Activated T-cell treated with anti-CD3 and anti-CD28 coated beads, Interleukin-2, amount 50 U/mL, for 4 hours (primary cell): Measurements from ENCODE around the gene PTGES2. TPM values are rescaled to one million over a fixed set of nuclear protein-coding genes. Genes with fewer than 3 reads are reported as not detected.
"Not testable (repeated sequence)": the region's sequence is repeated elsewhere in the genome, so short reads cannot be mapped to it uniquely, and the experiment has no call there.

ENCODE experiments used
- ATAC-seq, 2 donors: fragments of 200-7000 bp; cut with Tn5 transposase; one replicate each; pipeline ENCODE4 v1.10.0; 2021
- DNase-seq: peaks from one replicate; pipeline ENCODE4 v3.0.0-alpha.2; 2020
- H3K27me3 Mint-ChIP-seq: one replicate; pipeline ENCODE4 v1.8.0; 2021; ENCODE audit warnings: low read depth, mixed read lengths
- H3K36me3 Mint-ChIP-seq: one replicate; pipeline ENCODE4 v1.8.0; 2022; ENCODE audit warnings: mixed read lengths; ENCODE audit not compliant: insufficient read depth
- H3K4me1 Mint-ChIP-seq: one replicate; pipeline ENCODE4 v1.8.0; 2021; ENCODE audit warnings: low read depth, mixed read lengths
- H3K4me3 Mint-ChIP-seq: one replicate; pipeline ENCODE4 v1.8.0; 2021; ENCODE audit warnings: mild to moderate bottlenecking, moderate library complexity, mixed read lengths
- H3K9me3 Mint-ChIP-seq: one replicate; pipeline ENCODE4 v1.8.0; 2021; ENCODE audit warnings: mixed read lengths
- total RNA-seq, 3 donors: library from RNA; stranded (reverse); gene quantifications; one replicate each; pipeline ENCODE4 v1.2.1, GENCODE V29; 2021

PTGES2 gene
- total RNA-seq, 3 donors from 2014 or later: 123 to 132 (median 123) TPM

DNA sequence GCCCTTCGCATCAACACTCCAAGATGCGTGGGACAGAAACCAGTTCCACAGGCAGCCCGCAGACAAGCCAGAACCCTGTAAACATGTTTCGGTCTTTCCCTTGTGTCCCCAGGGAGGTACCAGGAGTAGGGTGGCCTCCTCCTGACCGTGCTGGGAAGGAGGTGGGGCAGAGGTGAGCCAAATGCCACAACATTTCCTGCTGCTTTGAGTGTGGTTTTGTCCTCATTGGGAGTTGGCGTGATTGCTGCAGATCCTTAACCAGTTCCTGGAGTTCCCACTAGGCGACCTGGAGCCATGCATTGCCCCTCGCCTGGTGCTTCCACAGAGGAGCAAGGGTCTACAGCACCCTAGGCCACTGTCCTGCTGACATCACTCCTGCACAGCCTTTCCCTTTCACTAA is 8.0 kb upstream of the PTGES2 start:
- not testable (repeated sequence) for H3K36me3 Mint-ChIP-seq, H3K4me3 Mint-ChIP-seq, H3K4me1 Mint-ChIP-seq, H3K27me3 Mint-ChIP-seq, ATAC-seq, DNase-seq, H3K9me3 Mint-ChIP-seq

DNA sequence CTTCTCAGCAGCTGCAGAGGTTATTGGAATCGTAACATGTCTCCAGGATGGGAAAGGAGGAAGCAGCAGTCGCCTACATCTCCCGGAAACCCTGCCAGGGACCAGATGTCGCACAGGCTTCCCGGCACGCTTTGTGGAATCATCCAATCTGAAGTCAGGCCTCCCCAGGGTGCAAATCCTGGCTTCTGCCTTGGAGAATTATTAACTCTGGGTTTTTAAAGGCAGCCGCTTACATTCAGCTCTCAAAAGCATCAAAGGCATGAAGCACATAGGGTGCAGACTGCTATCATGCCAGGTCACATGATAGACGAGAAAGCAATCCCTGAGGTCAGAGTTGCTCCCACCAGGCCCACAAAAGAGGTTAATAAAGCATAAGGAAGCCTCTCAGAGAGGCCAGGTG is 4.6 kb upstream of the PTGES2 start:
- H3K4me1 Mint-ChIP-seq: peaks cover 14% of the 10 kb centered on the region
- H3K36me3 Mint-ChIP-seq, H3K27me3 Mint-ChIP-seq, H3K9me3 Mint-ChIP-seq, DNase-seq, H3K4me3 Mint-ChIP-seq, ATAC-seq: not testable (repeated sequence)

DNA sequence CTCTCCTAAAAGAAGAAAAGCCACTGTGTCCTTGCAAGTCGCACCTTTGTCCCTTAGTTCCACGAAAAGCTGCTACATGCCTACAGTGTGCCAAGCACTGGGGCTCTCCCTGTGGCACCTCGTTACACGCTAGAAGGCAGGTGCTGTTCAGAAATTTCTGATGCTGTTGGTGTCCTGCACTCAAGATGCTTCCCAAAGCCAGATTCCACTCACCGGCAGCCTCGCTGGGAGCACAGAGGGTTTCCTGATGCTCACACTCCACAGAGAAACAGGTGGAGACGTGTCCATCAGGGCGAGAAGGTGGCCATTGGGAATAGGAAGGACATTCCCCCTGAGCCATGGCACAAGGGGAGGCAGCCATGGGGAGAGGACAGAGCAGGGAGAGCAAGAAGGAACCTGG is 3.8 kb upstream of the PTGES2 start:
- not testable (repeated sequence) for H3K9me3 Mint-ChIP-seq, H3K27me3 Mint-ChIP-seq, H3K36me3 Mint-ChIP-seq, H3K4me3 Mint-ChIP-seq, DNase-seq, ATAC-seq
- peaks cover 18% of the 10 kb centered on the region for H3K4me1 Mint-ChIP-seq

DNA sequence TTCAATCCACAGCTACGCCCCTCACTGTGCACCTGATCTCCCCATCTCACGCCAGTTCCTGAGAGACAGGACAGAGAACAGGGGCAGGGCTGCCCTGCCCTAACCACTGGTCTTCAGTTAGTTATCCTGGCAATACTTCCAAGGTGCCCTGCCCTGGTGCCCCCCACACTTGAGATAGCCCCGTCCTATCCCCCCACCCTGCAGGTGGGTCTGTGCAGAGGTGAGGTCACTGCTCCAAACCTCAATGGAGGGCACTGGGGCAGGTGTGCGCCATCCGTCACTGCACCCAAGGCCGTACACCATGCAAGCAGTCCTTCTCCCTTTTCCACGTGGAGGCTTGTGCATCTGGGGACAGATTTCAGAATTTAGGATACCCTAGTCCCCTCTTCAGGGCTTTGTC is 3.1 kb upstream of the PTGES2 start:
- not testable (repeated sequence) for DNase-seq, H3K27me3 Mint-ChIP-seq, ATAC-seq, H3K9me3 Mint-ChIP-seq, H3K36me3 Mint-ChIP-seq, H3K4me3 Mint-ChIP-seq
- H3K4me1 Mint-ChIP-seq: peaks cover 23% of the 10 kb centered on the region

DNA sequence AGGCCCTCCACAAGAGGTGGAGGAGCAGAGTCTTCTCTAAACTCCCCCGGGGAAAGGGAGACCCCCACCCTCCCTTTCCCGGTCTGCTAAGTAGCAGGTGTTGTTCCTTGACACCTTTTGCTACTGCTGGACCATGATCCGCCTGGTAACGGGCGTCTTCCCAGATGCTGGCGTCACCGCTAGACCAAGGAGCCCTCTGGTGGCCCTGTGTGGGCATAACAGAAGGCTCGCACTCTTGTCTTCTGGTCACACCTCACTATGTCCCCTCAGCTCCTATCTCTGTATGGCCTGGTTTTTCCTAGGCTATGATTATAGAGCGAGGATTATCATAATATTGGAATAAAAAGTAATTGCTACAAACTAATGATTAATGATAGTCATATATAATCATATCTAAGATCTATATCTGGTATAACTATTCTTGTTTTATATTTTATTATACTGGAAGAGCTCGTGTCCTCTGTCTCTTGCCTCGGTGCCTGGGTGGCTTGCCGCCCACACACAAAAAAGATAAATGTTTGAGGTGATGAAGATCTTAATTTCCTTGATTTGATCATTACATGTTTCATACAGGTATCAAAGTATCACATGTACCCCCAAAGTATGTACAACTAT is 2.6 kb upstream of the PTGES2 start:
- H3K27me3 Mint-ChIP-seq, H3K36me3 Mint-ChIP-seq, H3K9me3 Mint-ChIP-seq, ATAC-seq: not testable (repeated sequence)
- DNase-seq: peak; percentile 45
- Mint-ChIP-seq H3K4me1 (peaks cover 28% of the 10 kb centered on the region), H3K4me3 (peak overlapping the region; percentile 56)

DNA sequence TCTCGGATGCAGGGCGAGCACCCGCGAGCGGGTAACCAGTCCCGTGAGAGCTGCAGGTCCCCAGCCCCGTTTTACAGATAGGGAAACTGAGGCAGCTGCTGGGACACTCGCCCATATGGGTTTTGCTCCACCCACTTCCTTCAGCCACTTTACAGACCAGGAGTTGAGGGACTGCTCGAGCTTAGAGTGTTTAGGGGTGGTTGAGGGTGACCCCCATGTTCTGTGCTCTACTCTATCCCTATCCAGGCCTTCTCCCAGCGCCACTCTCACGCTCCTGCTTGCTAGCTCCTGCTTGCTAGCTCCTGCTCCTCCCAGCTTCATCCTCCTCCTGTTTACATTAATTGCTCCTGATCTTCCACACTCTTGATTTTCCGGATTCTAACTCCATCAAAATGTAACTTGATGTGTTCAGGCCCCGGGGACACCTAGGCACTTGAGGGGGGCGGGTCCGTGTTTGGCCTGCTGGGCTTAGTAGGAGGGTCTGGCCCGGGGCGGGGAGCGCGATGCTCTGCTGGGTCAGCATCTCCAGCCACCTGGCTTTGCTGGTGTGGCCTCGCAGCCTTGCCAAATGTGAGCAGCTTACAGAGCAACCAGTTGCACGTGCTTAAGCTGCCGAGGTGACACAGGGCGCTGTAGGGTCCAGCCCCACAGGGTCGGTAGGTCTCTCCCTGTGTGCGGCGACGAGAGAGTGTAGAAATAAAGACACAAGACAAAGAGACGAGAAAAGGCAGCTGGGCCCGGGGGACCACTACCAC is 1.5 kb upstream of the PTGES2 start:
- Mint-ChIP-seq H3K36me3 (peaks cover 3% of the 10 kb centered on the region), H3K4me3 (peak overlapping the region; percentile 97), H3K4me1 (peaks cover 33% of the 10 kb centered on the region), H3K27me3 (peaks cover 6% of the 10 kb centered on the region), H3K9me3 (no peaks in the 10 kb centered on the region)
- DNase-seq (no peak), ATAC-seq (no peak)

DNA sequence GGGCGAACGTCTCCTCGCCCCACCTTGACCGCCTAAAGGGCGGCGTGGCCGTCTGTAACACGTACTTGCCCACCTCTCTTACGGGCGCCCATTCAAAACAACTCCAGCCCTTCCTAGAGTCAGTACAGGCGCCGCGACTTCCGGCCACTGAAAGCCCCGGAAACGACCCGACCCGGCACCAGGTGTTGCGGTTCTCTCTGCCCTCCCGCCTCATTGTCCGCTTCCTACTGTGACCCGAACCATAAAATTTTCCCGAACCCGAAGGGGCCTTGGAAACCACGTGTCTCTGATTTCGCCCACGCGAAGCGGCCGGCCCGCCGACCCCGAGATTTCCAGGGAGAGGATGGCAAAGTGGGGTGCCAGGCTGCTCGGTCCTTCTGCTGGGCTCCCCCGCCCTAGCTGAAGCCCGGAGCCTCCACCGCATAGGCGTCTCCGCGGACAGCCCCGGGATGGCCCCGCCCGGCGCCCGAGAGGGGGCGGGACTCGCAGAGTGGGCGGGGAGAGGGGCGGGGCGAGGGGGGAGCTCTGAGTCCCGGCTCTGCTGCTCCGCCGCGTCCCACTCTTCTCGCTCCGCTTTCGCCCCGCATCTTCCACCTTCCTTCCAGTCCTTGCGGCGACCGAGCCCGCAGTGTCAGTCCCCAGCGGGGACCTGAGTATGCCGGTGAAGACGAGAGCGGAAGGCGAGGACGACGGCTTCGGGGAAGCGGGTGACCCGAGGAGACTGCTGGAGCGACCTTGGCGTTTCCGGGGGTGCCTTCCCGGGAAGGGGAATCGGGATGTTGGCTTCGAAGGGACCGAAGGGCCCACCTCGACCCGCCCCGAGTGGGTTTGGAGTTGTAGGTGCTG is 684 bp upstream of the PTGES2 start:
- H3K4me1 Mint-ChIP-seq: peaks cover 33% of the 10 kb centered on the region
- DNase-seq (peak; percentile 79), ATAC-seq (peak; percentile 83 to 84)
- peaks cover 6% of the 10 kb centered on the region for H3K27me3 Mint-ChIP-seq
- peaks cover 3% of the 10 kb centered on the region for H3K36me3 Mint-ChIP-seq
- H3K4me3 Mint-ChIP-seq: peak overlapping the region; percentile 97
- H3K9me3 Mint-ChIP-seq: no peaks in the 10 kb centered on the region

DNA sequence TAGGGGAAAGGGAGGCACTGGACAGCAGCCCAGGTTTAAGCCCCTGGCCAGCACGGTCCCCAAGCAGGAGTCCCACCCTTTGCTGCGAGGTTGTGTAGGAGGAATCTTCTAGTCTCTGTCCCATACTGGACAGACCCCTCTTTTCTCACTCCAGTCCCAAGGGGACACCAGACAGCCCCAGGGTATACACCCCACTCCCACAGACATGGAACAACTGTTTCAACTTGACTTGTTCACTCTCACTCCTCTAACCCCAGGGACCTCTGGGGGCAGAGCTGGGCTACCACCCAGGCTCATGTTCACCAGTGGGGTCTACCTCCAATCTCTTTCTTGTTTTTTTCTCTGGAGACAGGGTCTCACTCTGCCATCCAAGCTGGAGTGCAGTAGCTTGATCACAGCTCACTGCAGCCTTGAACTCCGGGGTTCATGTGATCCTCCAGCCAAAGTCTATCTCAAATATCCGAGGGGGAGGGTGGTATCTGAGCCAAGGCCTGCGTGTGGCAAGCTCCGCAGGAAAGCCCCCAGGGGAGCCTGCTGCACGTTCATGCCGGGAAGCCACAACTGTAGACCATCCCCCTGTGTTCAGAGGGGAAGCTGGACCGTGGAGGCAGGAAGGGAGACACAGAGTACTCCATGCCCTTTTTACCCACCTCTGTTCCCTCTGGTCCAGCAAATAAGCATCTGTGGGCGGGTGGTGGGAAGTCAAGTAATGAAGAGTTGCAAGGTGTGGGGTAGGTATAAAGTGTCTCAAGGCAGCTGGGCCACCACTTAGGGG is 1.8 kb downstream of the PTGES2 start:
- Mint-ChIP-seq H3K9me3 (no peaks in the 10 kb centered on the region), H3K36me3 (peaks cover 6% of the 10 kb centered on the region), H3K4me1 (peaks cover 33% of the 10 kb centered on the region), H3K27me3 (no peaks in the 10 kb centered on the region), H3K4me3 (peak overlapping the region; percentile 87)
- ATAC-seq: no peak
- DNase-seq: no peak

DNA sequence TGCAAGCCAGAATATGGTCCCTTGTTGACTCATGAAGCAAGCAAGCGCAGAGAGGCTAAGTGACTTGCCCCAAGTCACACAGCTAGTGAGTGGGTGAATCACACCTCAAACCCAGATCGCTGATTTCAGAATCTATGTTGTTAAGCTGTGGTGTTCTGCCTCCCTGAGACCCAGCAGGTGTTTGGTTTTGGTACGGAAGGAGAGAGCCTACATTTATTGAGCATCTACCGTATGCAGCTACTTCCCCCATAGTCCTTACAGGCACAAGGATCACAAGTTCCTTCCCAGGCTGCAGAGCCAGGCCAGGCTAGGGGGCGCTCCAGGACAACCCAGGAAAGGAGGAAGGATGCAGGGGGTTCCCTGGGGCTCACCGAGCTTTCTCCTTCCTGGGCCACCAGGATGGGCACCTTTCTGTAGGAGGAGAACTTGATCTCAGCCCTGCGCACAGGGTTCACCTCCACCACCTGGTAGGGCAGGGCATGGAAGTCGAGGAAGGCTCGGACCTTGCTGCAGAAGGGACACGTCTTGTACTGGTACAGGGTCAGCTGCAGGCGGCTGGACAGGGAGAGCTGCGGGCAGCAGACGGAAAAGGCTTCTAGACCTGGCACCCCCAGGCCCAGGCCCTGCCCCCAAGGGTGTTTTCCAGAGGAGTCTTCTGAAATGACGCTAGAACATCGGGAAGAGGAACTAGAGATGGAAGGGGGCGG is 2.5 kb downstream of the PTGES2 start:
- peaks cover 33% of the 10 kb centered on the region for H3K4me1 Mint-ChIP-seq
- no peaks in the 10 kb centered on the region for H3K27me3 Mint-ChIP-seq
- no peaks in the 10 kb centered on the region for H3K9me3 Mint-ChIP-seq
- peaks cover 6% of the 10 kb centered on the region for H3K36me3 Mint-ChIP-seq
- peak; percentile 35 for DNase-seq
- peak overlapping the region; percentile 87 for H3K4me3 Mint-ChIP-seq
- no peak for ATAC-seq

DNA sequence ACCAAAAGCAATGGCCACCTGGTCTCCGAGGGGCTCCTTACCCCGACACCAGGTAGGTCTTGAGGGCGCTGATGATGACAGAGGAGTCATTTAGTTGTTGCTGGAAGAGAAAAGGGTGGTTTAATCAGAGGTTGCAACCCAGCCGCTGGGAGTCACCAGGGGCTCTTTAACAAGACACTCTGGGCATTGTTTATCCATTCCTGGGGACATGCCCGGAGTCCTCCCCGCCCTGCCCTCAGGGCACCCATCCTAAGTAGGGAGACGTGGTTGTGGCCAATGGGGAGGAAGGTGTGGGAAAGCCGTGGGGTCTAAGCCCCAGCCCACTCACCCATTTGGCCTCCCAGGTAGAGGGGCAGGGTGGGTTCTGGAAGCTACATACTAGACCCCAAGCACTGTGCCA is 3.1 kb downstream of the PTGES2 start:
- H3K27me3 Mint-ChIP-seq: no peaks in the 10 kb centered on the region
- H3K4me1 Mint-ChIP-seq: peaks cover 30% of the 10 kb centered on the region
- H3K4me3 Mint-ChIP-seq: no peak overlapping the region
- no peaks in the 10 kb centered on the region for H3K9me3 Mint-ChIP-seq
- ATAC-seq (no peak), DNase-seq (no peak)
- peaks cover 6% of the 10 kb centered on the region for H3K36me3 Mint-ChIP-seq

DNA sequence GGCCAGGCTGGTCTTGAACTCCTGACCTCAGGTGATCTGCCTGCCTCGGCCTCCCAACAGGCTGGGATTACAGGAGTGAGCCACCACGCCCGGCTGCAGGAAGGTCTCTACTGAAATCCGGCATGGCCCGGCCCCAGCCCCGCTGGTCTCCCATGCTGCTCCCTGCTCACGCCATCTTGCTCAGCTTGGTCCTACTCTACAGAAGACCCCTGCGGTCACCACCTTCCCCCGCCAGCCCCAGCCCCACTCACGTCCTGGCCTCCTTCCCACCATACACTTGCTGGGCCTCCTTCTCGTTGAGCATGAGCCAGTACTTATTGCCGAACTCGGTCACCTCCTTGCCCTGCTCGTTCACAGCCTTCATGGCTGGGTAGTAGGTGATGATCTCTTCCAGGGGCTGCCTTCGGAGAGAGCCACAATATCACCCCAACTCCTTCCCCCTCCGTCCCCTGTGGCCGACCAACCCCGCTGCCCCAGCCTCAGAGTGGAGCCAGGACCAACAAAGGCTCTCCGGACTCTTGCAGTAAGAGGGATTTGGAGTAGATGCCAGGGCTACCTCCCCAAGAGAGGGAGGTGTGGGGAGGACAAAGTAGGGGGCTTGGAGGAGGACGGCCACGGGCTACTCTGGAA is 4.0 kb downstream of the PTGES2 start:
- no peak for ATAC-seq
- no peak for DNase-seq
- Mint-ChIP-seq H3K36me3 (peaks cover 6% of the 10 kb centered on the region), H3K4me1 (peaks cover 23% of the 10 kb centered on the region), H3K9me3 (no peaks in the 10 kb centered on the region), H3K4me3 (no peak overlapping the region), H3K27me3 (no peaks in the 10 kb centered on the region)

DNA sequence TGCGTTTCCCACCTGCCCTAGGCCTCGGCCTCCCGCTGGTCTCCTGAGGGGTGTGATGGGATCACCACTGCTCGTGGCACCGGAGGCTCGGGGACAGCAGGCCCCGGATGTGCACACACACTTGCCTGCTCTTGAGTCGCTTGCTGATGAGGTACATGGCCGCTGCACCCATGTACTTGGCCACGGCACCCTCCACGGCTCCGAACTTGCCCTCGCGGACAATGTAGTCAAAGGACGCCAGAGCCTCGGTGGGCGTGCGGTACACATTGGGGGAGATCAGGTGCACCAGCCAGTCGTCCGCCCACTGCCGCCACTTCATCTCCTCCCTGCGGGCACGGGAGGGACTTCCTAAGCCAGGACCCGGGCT is 4.7 kb downstream of the PTGES2 start:
- DNase-seq: no peak

More for the DNA sequence above, 4.7 kb downstream of the PTGES2 start:
- H3K36me3 Mint-ChIP-seq: peaks cover 6% of the 10 kb centered on the region
- no peak for ATAC-seq
- no peak overlapping the region for H3K4me3 Mint-ChIP-seq
- H3K9me3 Mint-ChIP-seq: no peaks in the 10 kb centered on the region
- H3K4me1 Mint-ChIP-seq: peaks cover 26% of the 10 kb centered on the region
- H3K27me3 Mint-ChIP-seq: no peaks in the 10 kb centered on the region
